HG03575 (cell line): ENCODE data around the gene ZBTB40.

Experiments
- ATAC-seq: cut with Tn5 transposase; IDR thresholded peaks from one replicate; pipeline ENCODE4 v1.9.1; 2021; ENCODE audit not compliant: unreplicated experiment, insufficient number of reproducible peaks, low FRiP score; ENCODE audit errors: extremely low read depth

The ZBTB40 gene

DNA sequence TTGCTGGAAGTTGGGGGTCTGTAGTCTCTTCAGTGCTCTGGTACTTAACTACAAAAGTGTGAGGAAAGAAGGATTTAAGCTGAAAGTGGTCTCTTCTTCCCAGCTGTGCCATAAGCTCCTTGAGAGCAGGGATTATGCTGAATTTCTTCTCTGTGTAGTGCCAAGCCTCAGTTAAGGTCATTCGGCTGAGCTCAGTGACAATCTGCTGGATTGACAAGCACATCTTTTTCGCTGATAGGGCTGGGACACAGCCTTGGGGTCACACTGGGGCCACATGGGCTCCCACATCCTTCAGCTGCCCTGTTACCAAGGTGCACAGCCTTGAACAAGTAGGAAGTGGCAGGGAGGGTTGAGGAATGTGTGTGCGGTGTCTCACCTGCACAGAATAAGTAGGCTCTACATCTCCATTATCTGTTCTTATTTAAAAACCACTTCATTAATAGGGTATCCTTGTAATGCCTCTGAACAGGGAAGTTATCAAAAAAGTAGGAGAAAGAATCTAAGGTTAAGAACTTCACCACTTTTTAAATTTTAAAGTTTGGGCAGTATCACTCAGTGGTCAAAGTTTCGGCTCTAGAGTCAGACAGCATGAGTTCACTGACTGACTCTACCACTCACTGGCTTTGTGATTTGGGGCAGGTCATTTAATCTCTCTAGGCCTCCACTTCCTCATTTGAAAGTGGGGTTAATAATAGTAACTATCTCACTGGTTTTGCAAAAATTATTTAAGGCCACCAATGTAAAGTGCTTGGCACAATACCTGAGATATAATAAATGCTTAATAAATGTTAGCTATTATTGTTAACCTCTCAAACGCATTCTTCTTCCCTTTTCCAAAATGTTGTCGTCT lies 10.3 kb downstream of the ZBTB40 start:
- ATAC-seq = no peak

DNA sequence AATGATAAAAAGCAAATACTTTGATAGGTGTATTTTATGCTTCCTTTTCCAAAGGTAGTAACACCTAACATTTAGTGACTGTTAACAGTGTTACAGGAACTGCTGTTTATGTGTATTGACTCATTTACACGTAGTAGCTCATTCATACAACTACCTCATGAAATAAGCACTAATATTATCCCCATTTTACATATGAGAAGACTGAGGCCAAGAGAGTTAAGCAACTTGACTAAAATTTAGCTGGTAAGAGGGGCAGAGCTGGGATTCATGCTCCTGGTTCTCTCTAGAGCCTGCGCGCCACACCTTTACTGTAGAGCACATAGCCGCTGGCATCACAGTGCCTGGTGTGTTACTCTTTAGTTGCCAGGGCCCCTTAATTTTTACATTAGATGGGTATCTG lies 11.3 kb downstream of the ZBTB40 start:
- ATAC-seq = no peak

DNA sequence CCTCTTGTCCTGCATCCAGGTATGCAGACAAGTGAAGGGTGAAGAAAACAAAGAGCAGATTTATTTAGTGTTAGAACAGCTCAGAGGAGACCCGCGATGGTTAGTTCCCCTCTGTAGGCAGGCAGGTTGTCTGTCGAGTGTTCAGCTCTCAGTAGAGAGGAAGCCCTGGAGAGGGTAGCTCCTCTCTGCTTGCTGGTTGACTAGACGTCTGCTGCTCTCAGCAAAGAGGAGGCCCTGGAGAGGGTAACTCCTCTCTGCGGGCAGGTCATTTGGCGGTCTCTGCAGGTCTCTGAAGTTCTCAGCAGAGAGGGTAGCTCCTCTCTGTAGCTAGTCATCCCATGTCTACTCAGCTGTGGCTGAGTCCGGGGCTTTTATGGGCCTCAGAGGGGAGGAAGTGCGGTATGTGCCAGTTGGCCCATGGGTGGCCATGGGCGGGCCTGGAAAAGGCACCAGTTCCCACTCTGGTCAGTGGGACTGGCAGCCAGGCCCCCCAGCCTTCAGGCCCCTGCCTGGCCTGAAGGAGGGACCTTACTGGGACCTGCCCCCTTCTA lies 13.4 kb downstream of the ZBTB40 start:
- ATAC-seq = no peak

DNA sequence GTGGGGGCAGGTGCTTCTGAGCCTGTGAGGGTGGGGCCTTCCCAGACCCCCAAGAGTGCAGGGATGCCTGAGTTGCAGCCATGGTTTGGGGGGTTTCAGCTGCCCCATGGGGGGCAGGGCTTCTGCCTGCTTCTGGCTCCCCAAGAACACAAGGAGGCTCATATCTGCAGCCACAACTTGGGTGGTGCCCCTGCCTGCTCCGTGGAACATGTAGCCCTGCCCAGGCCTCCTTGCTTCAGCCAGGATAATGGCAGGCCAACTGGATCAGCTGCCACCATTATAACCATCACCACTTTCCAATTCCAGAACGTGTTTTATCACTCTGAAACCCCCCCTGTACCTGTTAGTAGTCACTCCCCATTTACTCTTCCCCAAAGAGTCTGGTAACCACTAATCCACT lies 14.0 kb downstream of the ZBTB40 start:
- ATAC-seq = no peak

DNA sequence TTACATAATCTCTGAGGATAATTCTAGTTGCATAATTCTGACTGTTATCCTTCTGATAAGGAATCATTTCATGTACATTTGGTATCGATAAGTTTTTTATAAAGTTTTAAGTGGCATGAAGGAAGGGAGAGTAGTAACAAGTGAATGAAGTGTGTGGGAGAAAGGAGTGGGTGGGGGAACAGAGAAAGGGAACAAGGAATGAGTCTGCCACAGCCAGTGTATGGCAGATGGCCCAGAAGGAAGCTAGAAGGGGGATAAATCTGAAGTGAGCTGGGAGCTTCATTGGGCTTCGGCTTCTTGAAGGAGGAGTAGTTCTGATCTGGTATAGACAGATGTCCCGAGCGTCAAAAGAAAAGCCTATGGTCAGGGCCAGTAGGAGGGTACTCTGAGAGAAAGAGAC lies 18.6 kb downstream of the ZBTB40 start:
- no peak for ATAC-seq

DNA sequence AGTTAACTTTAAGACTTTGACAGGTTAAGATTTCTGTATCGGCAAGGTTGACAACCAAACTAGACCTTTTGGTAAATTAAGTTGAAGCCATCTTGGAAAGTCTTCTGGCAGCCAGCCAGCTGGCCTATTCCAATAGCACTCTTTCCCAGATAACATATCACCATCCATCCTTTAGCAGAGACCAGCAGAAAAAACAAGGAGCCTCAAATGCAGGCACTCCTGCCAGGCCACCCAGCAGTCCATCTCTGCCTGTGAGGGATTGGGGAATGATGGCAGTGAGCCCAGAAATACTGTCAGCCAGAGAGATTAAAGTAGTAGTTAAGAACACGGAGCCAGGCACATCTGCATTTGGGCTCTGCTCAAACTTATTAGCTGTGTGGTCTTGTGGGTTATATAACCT lies 19.4 kb downstream of the ZBTB40 start:
- no peak for ATAC-seq

DNA sequence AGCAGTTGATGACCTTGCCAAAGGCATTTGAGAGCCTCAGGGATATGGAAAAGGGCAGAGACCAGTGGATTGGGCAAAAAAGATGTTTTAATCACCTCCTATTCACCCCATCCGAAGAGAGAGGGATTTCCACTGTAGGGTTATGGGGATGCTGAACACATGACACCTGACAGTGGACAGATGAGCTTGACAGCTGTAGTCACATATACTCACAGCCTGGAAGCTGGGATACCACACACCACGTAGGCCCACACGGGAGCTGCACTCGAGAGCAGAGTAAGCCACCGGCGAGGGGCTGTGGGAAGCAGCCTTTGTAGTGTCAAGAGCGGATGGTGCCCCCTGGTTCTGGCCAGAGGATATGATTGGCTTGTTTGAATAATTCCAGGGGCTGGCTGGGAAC lies 20.0 kb downstream of the ZBTB40 start:
- ATAC-seq = no peak

DNA sequence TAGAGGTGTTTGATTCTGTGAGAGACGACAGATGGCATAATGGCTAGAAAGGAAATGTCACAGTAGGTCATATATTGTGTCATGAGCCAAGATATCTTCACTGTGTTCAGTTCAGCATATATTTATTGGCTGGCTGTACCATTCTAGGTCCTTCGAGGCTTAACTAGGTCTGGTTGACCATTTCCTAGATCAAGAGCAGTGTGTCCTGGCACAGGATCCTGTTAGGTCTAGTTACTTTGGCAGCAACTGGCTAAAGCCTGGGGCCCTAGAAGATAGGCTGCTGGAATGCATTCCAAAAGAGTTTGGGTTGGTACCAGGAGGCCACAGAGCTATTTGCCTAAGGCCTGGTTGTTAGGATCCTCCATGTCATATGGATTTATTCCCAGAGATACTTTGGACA lies 20.9 kb downstream of the ZBTB40 start:
- no peak for ATAC-seq

DNA sequence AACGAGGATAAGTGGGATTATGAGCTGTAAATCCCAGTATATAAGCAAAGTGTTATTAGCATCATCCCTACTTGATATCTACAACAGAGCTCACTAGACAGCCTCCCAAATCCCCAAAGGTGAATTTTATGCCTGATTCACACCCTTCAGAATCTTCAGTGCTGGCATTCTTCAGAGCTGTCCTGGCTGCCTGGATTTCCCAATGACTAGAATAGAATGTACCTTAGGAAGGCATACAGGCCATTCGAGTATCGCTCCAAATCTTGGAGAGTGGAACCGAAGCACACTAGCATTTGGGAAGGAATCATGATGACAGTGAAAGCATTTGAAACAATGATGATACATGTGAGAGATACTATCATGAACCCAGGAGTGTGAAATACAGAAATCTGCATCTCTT lies 22.3 kb downstream of the ZBTB40 start:
- ATAC-seq = no peak

DNA sequence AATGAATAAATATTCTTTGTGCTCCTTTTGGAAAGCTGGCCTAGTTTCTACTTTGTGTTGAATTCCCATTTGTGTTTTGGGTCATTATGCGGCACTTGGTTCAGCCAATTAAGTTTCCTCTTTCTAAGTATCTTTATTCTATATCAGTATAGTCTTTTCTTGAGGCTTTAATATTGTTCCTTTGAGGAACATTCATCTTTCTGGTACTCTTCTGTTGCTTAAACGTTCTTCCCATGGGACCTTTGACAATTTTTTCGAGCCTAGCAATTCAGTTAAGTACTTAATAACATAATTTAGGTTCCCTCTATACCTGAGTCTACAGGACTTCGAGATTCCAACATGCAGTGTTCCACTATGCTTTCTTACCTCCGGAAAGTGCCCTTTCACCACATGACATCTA lies 24.9 kb downstream of the ZBTB40 start:
- ATAC-seq = no peak

DNA sequence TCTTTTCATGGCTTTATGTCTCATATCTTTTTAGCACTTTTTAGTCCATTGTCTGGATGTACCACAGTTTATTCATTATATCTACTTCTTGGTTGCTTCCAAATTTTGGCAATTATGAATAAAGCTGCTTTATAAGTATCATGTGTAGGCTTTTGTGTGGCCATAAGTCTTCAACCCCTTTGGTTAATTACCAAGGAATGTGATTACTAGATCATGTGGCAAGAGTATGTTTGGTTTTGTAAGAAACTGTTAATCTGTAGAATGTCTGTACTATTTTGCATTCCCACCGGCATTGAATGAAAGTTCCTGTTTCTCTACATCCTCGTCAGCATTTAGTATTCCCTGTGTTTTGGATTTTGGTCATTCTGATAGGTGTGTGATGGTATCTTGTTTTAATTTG lies 31.5 kb downstream of the ZBTB40 start:
- no peak for ATAC-seq

DNA sequence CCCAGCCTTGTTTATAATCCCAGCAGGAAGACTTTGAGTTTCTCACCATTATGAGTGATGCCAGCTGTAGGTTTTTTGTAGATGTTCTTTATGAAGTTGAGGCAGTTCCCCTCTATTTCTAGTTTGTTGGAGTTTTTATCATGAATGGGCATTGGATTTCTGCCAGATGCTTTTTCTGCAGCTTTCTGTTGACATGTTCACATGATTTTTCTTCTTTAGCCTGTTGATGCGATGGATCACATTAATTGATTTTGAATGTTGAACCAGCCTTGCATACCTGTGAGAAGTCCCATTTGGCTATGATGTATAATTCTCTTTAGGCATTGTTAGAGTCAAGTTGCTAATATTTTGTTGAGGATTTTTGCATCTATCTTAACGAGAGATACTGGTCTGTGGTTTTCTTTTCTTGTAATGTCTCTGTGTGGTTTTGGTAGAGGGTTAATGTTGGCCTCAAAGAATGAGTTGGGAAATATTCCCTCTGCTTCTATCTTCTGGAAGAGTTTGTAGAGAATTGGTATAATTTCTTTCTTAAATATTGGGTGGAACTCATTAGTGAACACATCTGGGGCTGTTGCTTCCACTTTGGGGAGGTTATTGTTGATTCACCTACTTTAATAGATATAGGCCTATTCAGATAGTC lies 33.2 kb downstream of the ZBTB40 start:
- no peak for ATAC-seq

DNA sequence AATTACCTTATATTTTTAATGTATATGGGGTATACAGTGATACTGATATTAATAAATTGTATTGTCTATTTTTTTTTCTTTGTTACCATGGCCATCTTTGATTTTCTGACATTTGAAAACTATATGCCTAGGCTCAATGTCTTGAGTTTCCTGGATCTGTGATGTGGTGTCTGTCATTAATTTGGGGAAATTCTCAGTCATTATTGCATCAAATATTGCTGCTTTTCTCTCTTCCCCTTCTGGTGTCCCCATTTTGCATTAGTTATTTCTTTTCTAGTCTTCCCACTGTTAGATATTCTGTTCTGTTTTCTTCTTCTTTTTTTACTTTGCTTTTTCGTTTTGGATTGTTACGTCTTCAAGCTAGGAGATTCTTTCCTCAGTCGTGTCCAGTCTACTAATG lies 33.8 kb downstream of the ZBTB40 start:
- ATAC-seq = no peak

DNA sequence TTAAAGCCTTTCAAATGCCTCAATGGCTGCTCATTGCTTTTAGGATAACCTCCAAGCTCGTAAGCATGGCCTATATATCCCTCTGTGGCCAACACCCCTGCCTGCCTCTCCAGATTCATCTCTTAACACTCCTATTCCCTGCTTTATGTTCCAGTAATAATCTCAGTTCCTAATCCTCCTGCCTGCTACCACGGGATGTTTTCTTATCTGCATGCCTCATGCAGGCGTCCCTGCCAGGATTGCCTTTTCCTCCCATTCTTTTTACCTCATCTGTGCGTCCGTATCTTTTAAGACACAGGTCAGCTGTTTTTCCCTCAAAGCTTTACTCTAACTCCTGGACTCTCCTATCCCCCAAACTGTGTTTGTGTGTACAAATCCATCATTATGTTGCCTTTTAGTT lies 36.1 kb downstream of the ZBTB40 start:
- ATAC-seq = no peak

DNA sequence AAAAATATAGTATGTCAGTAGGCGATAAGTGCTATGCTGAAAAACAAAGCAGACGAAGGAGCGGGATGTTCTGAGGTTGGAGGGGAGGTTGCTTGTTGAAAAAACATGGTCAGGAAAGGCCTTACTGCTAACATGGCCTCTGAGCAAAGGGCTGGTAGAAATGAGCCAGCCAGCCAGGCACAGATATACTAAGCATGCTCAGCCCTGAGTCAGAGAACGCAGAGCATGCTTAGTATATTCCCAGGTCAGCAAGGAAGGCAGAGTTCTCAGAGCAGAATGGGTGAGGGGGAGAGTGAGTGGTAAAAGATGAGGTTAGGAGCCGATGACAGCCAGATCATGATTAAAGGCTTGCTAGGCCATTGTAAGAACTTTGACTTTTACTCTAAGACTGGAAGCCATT lies 36.7 kb downstream of the ZBTB40 start:
- ATAC-seq = no peak

DNA sequence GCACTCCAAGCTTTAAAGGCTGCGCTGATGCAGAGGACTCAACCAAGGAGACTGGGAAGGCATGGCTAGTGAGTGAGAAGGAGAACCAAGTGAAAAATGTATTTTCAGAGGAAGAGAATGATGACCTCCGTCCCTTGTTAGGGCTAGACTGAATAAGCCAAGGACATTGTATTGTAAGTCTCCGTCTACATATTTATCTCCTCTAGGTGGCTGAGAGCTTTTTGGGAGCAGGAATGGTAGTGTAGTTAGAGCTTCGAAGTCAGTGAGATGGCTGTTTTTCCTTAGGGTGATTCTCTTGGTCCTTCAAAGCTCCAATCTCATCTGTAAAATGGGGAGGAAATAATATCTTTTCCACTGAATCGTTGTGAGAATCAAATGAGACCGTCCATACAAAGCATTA lies 37.6 kb downstream of the ZBTB40 start:
- ATAC-seq = no peak

DNA sequence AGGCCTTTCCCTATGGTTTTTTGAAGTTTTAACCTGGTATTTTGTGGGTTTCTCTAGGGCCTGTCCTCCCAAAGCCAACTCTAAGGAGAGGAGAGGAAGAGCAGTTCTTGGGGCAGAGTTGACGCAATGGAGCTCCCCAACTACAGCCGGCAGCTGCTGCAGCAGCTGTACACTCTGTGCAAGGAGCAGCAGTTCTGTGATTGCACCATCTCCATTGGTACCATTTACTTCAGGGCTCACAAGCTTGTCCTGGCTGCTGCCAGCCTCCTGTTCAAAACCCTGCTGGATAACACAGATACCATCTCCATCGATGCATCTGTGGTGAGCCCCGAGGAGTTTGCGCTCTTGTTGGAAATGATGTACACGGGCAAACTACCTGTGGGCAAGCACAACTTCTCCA lies 38.2 kb downstream of the ZBTB40 start:
- no peak for ATAC-seq

DNA sequence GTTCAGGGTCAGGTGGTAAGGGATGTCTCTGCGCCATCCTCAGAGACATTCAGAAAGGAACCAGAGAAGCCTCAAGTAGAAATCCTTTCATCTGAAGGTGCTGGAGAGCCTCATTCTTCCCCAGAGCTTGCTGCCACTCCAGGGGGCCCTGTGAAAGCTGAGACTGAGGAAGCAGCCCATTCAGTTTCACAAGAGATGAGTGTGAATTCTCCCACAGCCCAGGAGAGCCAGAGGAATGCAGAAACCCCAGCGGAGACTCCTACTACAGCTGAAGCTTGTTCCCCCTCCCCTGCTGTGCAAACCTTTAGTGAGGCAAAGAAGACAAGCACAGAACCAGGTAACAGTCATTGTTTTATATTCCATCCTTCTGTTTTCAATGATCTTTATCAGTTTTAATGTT lies 38.7 kb downstream of the ZBTB40 start:
- no peak for ATAC-seq

DNA sequence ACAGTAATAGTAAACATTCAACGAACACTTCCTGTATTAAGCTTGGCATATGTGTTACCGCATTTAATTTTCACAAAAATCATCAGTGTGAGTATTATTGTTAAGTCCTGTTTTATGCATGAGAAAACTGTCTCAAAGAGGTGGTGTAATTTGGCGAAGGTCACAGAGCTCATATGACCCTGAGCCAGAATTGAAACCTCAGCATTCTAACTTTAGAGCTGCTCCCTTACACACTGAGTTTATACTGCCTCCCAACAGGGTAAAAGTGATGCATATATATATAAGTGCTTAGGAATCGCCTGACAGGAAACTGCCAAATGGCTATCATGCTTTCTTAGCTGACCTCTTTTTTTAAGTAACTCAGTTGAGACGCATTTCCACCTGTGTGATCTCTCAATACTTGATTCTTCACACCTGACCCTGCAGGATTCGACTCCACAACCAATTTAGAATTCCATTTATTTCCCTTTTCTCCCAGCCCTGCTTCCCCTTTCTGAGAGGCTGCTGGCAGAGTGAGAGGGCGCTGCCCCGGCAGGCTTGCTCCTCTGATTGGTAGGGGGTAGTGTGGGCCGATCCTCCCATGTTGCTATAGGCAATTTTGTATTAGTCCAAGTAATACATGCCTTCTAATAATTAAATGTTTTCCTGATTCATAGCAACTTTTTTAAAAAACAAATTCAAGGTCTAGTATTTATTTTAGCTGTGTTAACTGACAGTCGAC lies 40.5 kb downstream of the ZBTB40 start:
- no peak for ATAC-seq

DNA sequence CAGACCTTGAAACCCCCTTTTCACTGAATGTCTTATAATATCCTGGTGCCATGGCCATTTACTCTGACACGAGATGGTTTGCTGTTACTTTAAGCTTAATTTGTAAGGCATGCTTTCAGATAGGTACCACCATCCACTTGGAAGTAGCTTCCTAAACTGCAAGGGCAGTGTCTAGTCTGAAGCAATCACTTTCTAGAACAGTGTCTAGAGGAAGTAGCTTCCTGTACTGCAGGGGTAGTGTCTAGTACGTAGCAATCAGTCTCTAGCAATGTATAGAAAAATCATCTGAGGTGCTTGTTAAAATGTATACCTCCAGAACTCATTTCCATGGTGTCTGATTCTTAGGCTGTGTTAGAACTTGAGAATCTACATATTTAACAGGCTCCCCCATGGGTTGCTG lies 42.5 kb downstream of the ZBTB40 start:
- ATAC-seq = no peak
